Measurements from ENCODE around the gene NMT2. TPM values are rescaled to one million over a fixed set of nuclear protein-coding genes. Genes with fewer than 3 reads are reported as not detected.
A peak's percentile ranks its signal among the peaks of the same experiment; 100 is the strongest.

Gene NMT2
- total RNA-seq, 1 donor from 2014 or later: 20.2 TPM

- DNase-seq: no peak
These were observed 27.1 kb downstream of the NMT2 start for GRCh38 chr10:15141136-15142054.

GRCh38 chr10:15140698-15141097 lies 27.8 kb downstream of the NMT2 start:
- DNase-seq: no peak

GRCh38 chr10:15137636-15138035 lies 30.9 kb downstream of the NMT2 start:
- DNase-seq: no peak

- no peak for DNase-seq
These were observed 31.5 kb downstream of the NMT2 start for GRCh38 chr10:15137036-15137359.

- DNase-seq: no peak
These were observed 32.1 kb downstream of the NMT2 start for GRCh38 chr10:15136129-15137035.

GRCh38 chr10:15131330-15131729 lies 37.2 kb downstream of the NMT2 start:
- DNase-seq: no peak

- no peak for DNase-seq
These were observed 43.6 kb downstream of the NMT2 start for GRCh38 chr10:15124908-15125307.

GRCh38 chr10:15124190-15124589 lies 44.3 kb downstream of the NMT2 start:
- DNase-seq: no peak

GRCh38 chr10:15123749-15124184 lies 44.7 kb downstream of the NMT2 start:
- no peak for DNase-seq

GRCh38 chr10:15122477-15123030 lies 45.9 kb downstream of the NMT2 start:
- no peak for DNase-seq

GRCh38 chr10:15121707-15122106 lies 46.8 kb downstream of the NMT2 start:
- DNase-seq: no peak

- DNase-seq: no peak
These were observed 48.0 kb downstream of the NMT2 start for GRCh38 chr10:15120523-15120922.

- no peak for DNase-seq
These were observed 49.9 kb downstream of the NMT2 start for GRCh38 chr10:15118615-15119014.

- no peak for DNase-seq
These were observed 52.3 kb downstream of the NMT2 start for GRCh38 chr10:15116225-15116624.

GRCh38 chr10:15113766-15114165 lies 54.7 kb downstream of the NMT2 start:
- DNase-seq: no peak

- no peak for DNase-seq
These were observed 55.8 kb downstream of the NMT2 start for GRCh38 chr10:15112657-15113056.

- peak; percentile 85 for DNase-seq
These were observed 62.0 kb downstream of the NMT2 start for GRCh38 chr10:15106352-15107013.

GRCh38 chr10:15103513-15103912 lies 65.0 kb downstream of the NMT2 start:
- DNase-seq: no peak

- no peak for DNase-seq
These were observed 68.6 kb downstream of the NMT2 start for GRCh38 chr10:15099886-15100285.

- peak; percentile 98 for DNase-seq
These were observed 71.3 kb downstream of the NMT2 start, which contains the start of gene RPP38 for GRCh38 chr10:15097011-15097812. RPP38 (plus strand) TSS chr10:15097355; CDS start chr10:15103315, 5,960 bp downstream.

GRCh38 chr10:15096661-15097010 lies 71.9 kb downstream of the NMT2 start:
- DNase-seq: no peak
